A549 (cell line): Measurements from ENCODE around the gene PCSK5.

ENCODE experiments used
- CEBPB ChIP-seq, 2 experiments: fragments of >200 bp in 1 of 2; sonication (Bioruptor Twin) in 1 of 2; formaldehyde crosslinking in 1 of 2; IDR thresholded peaks; 2 replicates each; pipeline ENCODE4 v1.6.1; 2012 to 2016
- CTCF ChIP-seq: fragments of >200 bp; sonication (Bioruptor Twin); formaldehyde crosslinking; IDR thresholded peaks from 3 replicates; pipeline ENCODE4 v1.5.1; 2016
- EHF ChIP-seq: fragments of 250-450 bp; sonication (Bioruptor Pico); IDR thresholded peaks from 2 replicates; pipeline ENCODE4 v1.5.0; 2020; ENCODE audit warnings: mild to moderate bottlenecking
- FOSL2 ChIP-seq, 2 experiments: fragments of 450-650 bp in 1 of 2; fragments of >200 bp in 1 of 2; sonication (Bioruptor Twin) in 1 of 2; formaldehyde crosslinking; IDR thresholded peaks; 2 replicates each; pipeline versions ENCODE4 v1.5.0 to v1.6.1; 2016 to 2020; ENCODE audit warnings: mild to moderate bottlenecking in 1 of 2, moderate library complexity in 1 of 2
- HOXA7 ChIP-seq: fragments of 250-450 bp; sonication (Bioruptor Pico); IDR thresholded peaks from 2 replicates; pipeline ENCODE4 v1.5.0; 2020; ENCODE audit warnings: mild to moderate bottlenecking, moderate library complexity
- JUN ChIP-seq, 2 experiments: fragments of >200 bp; sonication (Bioruptor Twin); formaldehyde crosslinking; IDR thresholded peaks; 2 replicates in 1 of 2; 3 replicates in 1 of 2; pipeline ENCODE4 v1.6.1; 2016 to 2017
- MAX ChIP-seq: IDR thresholded peaks from 2 replicates; pipeline ENCODE4 v1.6.1; 2012
- RNF2 ChIP-seq: fragments of 200-600 bp; sonication (generic); IDR thresholded peaks from 2 replicates; pipeline ENCODE4 v1.6.1; 2016; ENCODE audit warnings: low read depth, mild to moderate bottlenecking, antibody characterized with exemption, moderate library complexity, borderline replicate concordance
- SMC3 ChIP-seq: fragments of >200 bp; sonication (Bioruptor Twin); formaldehyde crosslinking; IDR thresholded peaks from 3 replicates; pipeline ENCODE4 v1.6.1; 2018; ENCODE audit warnings: inconsistent platforms
- USF2 ChIP-seq: fragments of 450-650 bp; IDR thresholded peaks from 2 replicates; pipeline ENCODE4 v1.6.1; 2014; ENCODE audit warnings: antibody characterized with exemption
- ZFP36 ChIP-seq: fragments of 450-650 bp; IDR thresholded peaks from 2 replicates; pipeline ENCODE4 v1.6.1; 2014; ENCODE audit warnings: borderline replicate concordance; ENCODE audit not compliant: partially characterized antibody
- TF ChIP-seq, protein P1 (sequence below): fragments of 200-600 bp; sonication (generic); IDR thresholded peaks from 2 replicates; pipeline ENCODE4 v1.6.1; 2016; ENCODE audit warnings: antibody characterized with exemption, mild to moderate bottlenecking, moderate library complexity

- TF ChIP-seq CEBPB (IDR thresholded peaks at IDR 0.05) (no peak), CTCF (no peak), USF2 (no peak), MAX (no peak), FOSL2 (IDR thresholded peaks at IDR 0.05) (no peak), FOSL2 (CRISPR knock-in tag; IDR thresholded peaks at IDR 0.05) (no peak), RNF2 (no peak), HOXA7 (CRISPR knock-in tag) (no peak), ZFP36 (no peak), JUN (IDR thresholded peaks at IDR 0.05) (no peak), EHF (CRISPR knock-in tag) (no peak), SMC3 (no peak)
- TF ChIP-seq, protein P1, sequence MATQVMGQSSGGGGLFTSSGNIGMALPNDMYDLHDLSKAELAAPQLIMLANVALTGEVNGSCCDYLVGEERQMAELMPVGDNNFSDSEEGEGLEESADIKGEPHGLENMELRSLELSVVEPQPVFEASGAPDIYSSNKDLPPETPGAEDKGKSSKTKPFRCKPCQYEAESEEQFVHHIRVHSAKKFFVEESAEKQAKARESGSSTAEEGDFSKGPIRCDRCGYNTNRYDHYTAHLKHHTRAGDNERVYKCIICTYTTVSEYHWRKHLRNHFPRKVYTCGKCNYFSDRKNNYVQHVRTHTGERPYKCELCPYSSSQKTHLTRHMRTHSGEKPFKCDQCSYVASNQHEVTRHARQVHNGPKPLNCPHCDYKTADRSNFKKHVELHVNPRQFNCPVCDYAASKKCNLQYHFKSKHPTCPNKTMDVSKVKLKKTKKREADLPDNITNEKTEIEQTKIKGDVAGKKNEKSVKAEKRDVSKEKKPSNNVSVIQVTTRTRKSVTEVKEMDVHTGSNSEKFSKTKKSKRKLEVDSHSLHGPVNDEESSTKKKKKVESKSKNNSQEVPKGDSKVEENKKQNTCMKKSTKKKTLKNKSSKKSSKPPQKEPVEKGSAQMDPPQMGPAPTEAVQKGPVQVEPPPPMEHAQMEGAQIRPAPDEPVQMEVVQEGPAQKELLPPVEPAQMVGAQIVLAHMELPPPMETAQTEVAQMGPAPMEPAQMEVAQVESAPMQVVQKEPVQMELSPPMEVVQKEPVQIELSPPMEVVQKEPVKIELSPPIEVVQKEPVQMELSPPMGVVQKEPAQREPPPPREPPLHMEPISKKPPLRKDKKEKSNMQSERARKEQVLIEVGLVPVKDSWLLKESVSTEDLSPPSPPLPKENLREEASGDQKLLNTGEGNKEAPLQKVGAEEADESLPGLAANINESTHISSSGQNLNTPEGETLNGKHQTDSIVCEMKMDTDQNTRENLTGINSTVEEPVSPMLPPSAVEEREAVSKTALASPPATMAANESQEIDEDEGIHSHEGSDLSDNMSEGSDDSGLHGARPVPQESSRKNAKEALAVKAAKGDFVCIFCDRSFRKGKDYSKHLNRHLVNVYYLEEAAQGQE = no peak
These were observed 137.4 kb downstream of the PCSK5 start for GRCh38 chr9:76027861-76028260.
